ENCODE results near the gene ATP9B.
A peak's percentile ranks its signal among the peaks of the same experiment; 100 is the strongest.
"Not testable (repeated sequence)": the region's sequence is repeated elsewhere in the genome, so short reads cannot be mapped to it uniquely, and the experiment has no call there.

Gene ATP9B

GRCh38 chr18:79071503-79072210, 2.5 kb downstream of the ATP9B start:
- no peak for DNase-seq (ENCODE audit: low read depth)

- not testable (repeated sequence) for DNase-seq (ENCODE audit: low read depth)
Measured at GRCh38 chr18:79072655-79073054, 3.5 kb downstream of the ATP9B start.

GRCh38 chr18:79077181-79077580, 8.0 kb downstream of the ATP9B start:
- no peak for DNase-seq (ENCODE audit: low read depth)

DNA sequence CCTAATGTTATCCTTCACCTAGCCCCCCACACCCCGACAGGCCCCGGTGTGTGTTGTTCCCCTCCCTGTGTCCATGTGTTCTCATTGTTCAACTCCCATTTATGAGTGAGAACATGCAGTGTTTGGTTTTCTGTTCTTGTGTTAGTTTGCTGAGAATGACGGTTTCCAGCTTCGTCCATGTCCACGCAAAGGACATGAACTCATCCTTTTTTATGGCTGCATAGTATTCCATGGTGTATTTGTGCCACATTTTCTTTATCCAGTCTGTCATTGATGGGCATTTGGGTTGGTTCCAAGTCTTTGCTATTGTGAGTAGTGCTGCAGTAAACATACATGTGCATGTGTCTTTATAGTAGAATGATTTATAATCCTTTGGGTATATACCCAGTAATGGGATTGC, 9.6 kb downstream of the ATP9B start:
- DNase-seq (ENCODE audit: low read depth), result not testable (repeated sequence)

- no peak for DNase-seq (ENCODE audit: low read depth)
Measured at GRCh38 chr18:79092874-79093273, 23.7 kb downstream of the ATP9B start.

- no peak for DNase-seq (ENCODE audit: low read depth)
Measured at GRCh38 chr18:79093986-79094385, 24.8 kb downstream of the ATP9B start.

- no peak for DNase-seq (ENCODE audit: low read depth)
Measured at GRCh38 chr18:79095216-79095615, 26.0 kb downstream of the ATP9B start.

- no peak for DNase-seq (ENCODE audit: low read depth)
Measured at GRCh38 chr18:79100944-79101343, 31.8 kb downstream of the ATP9B start.

DNA sequence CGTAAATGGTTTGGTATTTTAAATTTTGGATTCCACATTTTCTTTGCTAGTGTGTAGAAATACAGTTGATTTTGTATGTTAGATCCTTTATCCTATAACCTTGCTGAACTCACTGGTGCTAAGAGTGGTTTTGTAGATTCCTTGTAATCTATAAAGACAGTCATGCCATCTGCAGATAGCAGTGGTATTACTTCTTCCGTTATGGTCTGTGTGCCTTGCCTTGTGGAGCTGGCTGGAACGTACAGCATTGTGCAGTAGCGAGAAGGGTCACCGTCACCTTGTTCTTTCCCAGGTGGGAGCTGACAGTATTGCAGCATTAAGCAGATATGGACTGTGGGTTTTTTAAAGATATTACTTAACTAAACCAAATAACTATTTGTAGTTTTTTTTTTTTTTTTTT, 33.7 kb downstream of the ATP9B start:
- DNase-seq (ENCODE audit: low read depth), result peak; percentile 44

DNA sequence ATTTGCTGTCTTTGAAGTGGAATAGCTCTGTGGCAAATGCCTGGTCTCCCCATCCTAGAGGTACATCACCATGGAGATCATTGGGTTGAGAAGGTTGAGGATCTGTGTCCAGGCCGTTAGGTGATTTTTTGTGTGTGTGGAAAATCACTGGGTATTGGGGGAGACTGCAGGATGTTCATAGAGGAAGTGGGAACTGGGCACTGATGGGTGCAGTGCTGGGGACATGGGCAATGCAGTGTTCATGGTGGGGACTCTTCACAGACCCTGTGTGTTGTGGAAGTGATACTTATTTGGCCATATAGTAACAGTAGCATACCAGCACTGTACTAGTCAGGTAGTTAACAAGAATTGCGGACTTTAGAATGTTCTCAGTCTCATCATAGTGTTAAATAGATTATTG, 34.9 kb downstream of the ATP9B start:
- no peak for DNase-seq (ENCODE audit: low read depth)

GRCh38 chr18:79105455-79105854, 36.3 kb downstream of the ATP9B start:
- DNase-seq (ENCODE audit: low read depth), result no peak

- no peak for DNase-seq (ENCODE audit: low read depth)
Measured at GRCh38 chr18:79106084-79106483, 36.9 kb downstream of the ATP9B start.

DNA sequence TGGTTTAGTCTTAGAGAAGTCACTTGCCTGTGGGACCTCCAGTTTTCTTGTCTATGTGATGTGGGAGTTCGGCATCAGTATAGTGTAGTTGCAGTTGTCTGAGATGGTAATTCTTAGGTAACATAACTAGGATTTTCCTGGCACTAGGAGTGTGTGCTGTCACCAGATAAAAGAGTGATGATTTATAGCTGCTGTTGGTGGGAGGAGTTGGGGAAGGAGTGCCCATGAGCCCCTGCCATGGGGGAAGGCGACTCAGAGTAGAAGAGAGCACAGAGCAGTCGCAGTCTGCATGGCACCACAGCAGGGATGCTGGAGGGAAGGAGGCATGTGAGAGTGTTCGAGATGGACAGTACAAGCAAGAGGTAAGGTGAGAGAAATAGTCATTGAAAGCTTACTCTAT, 38.7 kb downstream of the ATP9B start:
- DNase-seq (ENCODE audit: low read depth), result no peak

DNA sequence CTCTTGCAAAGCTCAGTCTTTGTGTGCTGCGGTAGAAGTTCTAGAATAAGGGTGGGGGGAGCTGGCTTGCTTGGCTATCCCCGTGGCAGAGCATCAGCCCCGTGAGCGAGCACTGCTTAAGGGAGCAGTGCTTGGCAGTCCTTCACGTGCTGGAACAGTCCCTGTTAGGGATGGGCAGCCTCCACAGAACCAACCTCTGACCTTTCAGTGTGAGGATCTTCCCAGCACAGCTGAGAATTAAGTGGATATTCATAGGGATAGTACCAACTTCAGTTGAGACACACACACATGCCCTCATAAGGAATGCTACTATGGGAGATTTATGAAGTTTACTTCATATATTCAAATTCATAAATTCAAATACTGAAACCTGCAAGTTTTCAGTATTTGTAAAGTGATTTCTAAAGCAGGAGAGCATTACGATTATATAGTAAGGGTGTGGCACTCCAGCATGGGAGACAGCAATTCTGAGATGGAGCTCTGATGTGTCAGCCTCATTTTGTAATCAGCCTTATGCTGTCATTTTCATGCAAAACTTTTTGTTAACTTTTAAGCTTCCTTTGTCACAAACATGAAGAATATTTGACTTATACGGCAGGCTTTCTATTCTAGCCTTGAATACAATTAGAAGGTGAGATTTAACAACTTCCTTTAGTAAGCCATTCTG, 39.5 kb downstream of the ATP9B start:
- no peak for DNase-seq (ENCODE audit: low read depth)

DNA sequence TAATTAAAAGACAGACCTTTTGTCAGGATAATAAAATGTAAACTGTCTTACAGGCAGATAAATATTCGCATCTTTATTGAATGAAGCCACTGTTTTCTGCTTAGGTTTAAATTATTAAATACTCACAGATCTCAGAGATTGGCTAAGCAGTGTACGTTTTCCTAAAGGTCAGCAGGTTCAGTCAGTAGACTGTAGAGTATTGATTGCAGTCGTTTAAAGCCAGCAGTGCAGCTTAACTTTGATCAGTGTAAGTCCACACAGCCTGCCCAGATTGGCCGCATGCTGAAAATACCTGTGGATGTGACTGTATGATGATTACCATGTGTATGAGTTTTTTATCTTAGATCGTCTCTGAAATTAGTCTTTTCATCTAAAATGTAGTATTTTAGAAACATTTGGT, 42.3 kb downstream of the ATP9B start:
- DNase-seq (ENCODE audit: low read depth), result no peak

DNA sequence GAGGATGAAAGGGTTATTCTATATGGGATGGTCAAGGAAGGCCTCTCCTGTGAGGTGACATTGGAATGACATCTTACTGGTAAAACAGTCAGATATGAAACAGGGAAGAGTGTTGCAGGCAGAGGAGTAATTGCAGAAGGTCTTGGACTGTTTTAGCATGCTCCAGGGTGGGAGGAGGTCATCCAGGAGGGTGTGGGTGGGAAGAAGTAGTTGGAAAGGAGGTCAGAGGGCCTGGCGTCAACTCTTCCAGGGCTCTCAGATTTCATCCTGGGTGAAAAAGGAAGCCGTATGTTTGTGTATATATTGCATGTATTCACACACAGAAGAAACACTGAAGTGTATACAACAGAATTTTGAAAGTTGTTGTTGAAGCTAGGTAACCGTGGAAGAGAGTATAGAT, 48.2 kb downstream of the ATP9B start:
- DNase-seq (ENCODE audit: low read depth), result no peak

GRCh38 chr18:79117788-79118187, 48.6 kb downstream of the ATP9B start:
- DNase-seq (ENCODE audit: low read depth), result no peak

DNA sequence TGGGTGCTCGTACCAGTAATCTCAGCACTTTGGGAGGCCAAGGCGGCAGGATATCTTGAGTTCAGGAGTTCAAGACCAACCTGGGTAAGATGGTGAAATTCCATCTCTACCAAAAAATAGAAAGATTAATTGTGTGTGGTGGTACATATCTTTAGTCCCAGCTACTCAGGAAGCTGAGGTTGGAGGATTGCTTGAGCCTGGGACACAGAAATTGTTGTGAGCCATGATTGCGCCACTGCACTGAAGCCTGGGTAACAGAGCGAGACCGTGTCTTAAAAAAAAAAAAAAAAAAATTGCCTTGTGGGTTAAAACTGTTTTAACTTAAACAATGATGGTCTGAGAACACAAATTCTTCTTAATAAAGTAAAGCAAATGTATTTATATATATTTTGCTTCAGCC, 49.6 kb downstream of the ATP9B start:
- no peak for DNase-seq (ENCODE audit: low read depth)

DNA sequence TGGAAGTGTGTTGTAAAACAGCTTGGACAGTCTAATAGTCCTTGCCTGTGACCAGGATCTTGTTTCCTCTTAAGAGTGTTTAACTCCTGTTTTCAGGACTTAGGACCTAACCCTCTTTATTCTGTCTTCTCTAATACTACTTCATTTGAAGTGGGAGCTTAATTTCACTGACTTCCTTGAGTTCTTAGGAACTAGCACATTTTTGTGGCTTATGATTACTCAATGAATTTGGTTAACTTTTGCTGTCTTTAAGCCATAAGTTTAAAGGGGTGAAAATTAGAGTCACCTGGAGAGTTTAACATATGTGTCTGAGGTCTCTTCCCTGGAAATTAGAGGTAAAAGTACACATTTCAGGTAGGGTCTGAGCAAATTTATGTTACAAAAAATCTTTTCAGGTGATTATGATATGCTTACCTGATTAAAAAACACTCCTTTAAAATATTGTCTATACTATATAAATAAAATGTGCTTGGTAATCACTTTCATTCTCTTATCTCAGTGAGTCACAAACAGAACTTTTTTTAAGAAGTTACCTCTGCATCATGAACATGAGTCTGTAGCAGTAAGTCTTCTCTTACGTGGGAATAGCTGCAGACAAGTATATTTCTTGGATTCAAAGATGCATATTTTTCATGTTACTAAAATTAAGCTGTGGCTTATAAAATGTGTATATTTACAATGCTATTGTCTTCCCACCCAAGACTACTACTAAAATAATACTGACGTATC, 52.7 kb downstream of the ATP9B start:
- no peak for DNase-seq (ENCODE audit: low read depth)

- DNase-seq (ENCODE audit: low read depth), result no peak
Measured at GRCh38 chr18:79123948-79124347, 54.8 kb downstream of the ATP9B start.

- DNase-seq (ENCODE audit: low read depth), result no peak
Measured at GRCh38 chr18:79129120-79129519, 59.9 kb downstream of the ATP9B start.

DNA sequence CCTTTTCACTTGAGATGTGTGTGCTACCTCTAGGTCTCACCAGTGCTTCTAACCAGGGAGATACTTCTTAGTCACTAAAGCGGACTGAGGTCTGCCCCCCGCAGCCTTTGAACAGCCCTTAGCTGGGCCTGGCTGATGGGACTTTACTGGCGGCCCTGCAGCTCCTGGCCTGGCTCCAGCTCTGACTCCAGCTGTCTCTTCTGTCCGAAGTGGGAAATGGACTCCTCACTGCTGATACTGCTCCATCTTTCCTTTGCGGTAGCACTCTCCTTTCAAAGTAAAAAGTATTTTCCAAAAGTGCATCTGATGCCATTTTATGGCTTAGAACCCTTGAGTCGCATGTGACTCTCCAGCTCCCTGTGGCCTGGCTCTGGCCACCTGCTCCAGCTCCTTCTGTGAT, 64.5 kb downstream of the ATP9B start:
- DNase-seq (ENCODE audit: low read depth), result no peak

GRCh38 chr18:79135924-79136323, 66.7 kb downstream of the ATP9B start:
- DNase-seq (ENCODE audit: low read depth), result no peak
